ENCODE measurements around the gene WDR70. TPM values are rescaled to one million over a fixed set of nuclear protein-coding genes. Genes with fewer than 3 reads are reported as not detected.
"Not testable (repeated sequence)": the region's sequence is repeated elsewhere in the genome, so short reads cannot be mapped to it uniquely, and the experiment has no call there.

The WDR70 gene
- total and polyA plus RNA-seq, 2 donors (not counting 1 experiment from before 2014, with no cell fraction given): 31.4 to 34.0 TPM

GRCh38 chr5:37412515-37412914, 33.4 kb downstream of the WDR70 start:
- no peak overlapping the region for H3K9ac ChIP-seq (ENCODE audit: insufficient read depth, low read length)
- H3K27ac ChIP-seq (ENCODE audit: insufficient read depth, low read length): no peak overlapping the region
- H3K36me3 ChIP-seq (ENCODE audit: control insufficient read depth, insufficient read depth, low read length): no peaks in the 10 kb centered on the region
- H3K4me1 ChIP-seq (ENCODE audit: control insufficient read depth, extremely low read depth, insufficient read depth, low read length): no peaks in the 10 kb centered on the region
- no peak overlapping the region for H2AFZ ChIP-seq (ENCODE audit: low read length)
- no peak overlapping the region for H3K4me2 ChIP-seq (ENCODE audit: extremely low read depth, insufficient read depth, low read length)
- DNase-seq (ENCODE audit: low read depth in 2 of 2): no peak
- no peaks in the 10 kb centered on the region for H3K79me2 ChIP-seq (ENCODE audit: control insufficient read depth, insufficient read depth, low read length)
- TF ChIP-seq CTCF (conservative IDR thresholded peaks at IDR 0.05 in 1 of 2, IDR thresholded peaks at IDR 0.05 in 1 of 2; ENCODE audit: low read depth in 1 of 2, low read length in 2 of 2) (no peak), EZH2 (IDR thresholded peaks at IDR 0.05; ENCODE audit: low read length, missing control alignments) (no peak)
- no peak overlapping the region for H3K4me3 ChIP-seq (replicated peaks in 1 of 4; ENCODE audit: control extremely low read depth in 1 of 4, insufficient read depth in 1 of 4, low read depth in 3 of 4, low read length in 4 of 4)
- H4K20me1 ChIP-seq (ENCODE audit: control insufficient read depth, extremely low read depth, insufficient read depth, low read length): no peaks in the 10 kb centered on the region
- no peaks in the 10 kb centered on the region for H3K27me3 ChIP-seq (ENCODE audit: control insufficient read depth, insufficient read depth, low read length)
- no peaks in the 10 kb centered on the region for H3K9me3 ChIP-seq (ENCODE audit: control insufficient read depth, insufficient read depth, low read depth, low read length)

- not testable (repeated sequence) for DNase-seq (ENCODE audit: low read depth in 2 of 2); H3K79me2 ChIP-seq (ENCODE audit: control insufficient read depth, insufficient read depth, low read length); H3K36me3 ChIP-seq (ENCODE audit: control insufficient read depth, insufficient read depth, low read length); H4K20me1 ChIP-seq (ENCODE audit: control insufficient read depth, extremely low read depth, insufficient read depth, low read length); H3K4me2 ChIP-seq (ENCODE audit: extremely low read depth, insufficient read depth, low read length); H2AFZ ChIP-seq (ENCODE audit: low read length); H3K27ac ChIP-seq (ENCODE audit: insufficient read depth, low read length); H3K4me1 ChIP-seq (ENCODE audit: control insufficient read depth, extremely low read depth, insufficient read depth, low read length); H3K9ac ChIP-seq (ENCODE audit: insufficient read depth, low read length); H3K4me3 ChIP-seq (replicated peaks in 1 of 4; ENCODE audit: control extremely low read depth in 1 of 4, insufficient read depth in 1 of 4, low read depth in 3 of 4, low read length in 4 of 4); H3K9me3 ChIP-seq (ENCODE audit: control insufficient read depth, insufficient read depth, low read depth, low read length); H3K27me3 ChIP-seq (ENCODE audit: control insufficient read depth, insufficient read depth, low read length)
Observed at GRCh38 chr5:37415456-37415855, 36.3 kb downstream of the WDR70 start.

GRCh38 chr5:37417347-37417746, 38.2 kb downstream of the WDR70 start:
- Histone ChIP-seq H3K9ac (ENCODE audit: insufficient read depth, low read length) (no peak overlapping the region), H3K27ac (ENCODE audit: insufficient read depth, low read length) (no peak overlapping the region), H3K4me2 (ENCODE audit: extremely low read depth, insufficient read depth, low read length) (no peak overlapping the region), H3K79me2 (ENCODE audit: control insufficient read depth, insufficient read depth, low read length) (no peaks in the 10 kb centered on the region), H3K27me3 (ENCODE audit: control insufficient read depth, insufficient read depth, low read length) (no peaks in the 10 kb centered on the region), H3K4me1 (ENCODE audit: control insufficient read depth, extremely low read depth, insufficient read depth, low read length) (no peaks in the 10 kb centered on the region), H3K4me3 (replicated peaks in 1 of 4; ENCODE audit: control extremely low read depth in 1 of 4, insufficient read depth in 1 of 4, low read depth in 3 of 4, low read length in 4 of 4) (no peak overlapping the region), H2AFZ (ENCODE audit: low read length) (no peak overlapping the region), H4K20me1 (ENCODE audit: control insufficient read depth, extremely low read depth, insufficient read depth, low read length) (no peaks in the 10 kb centered on the region), H3K9me3 (ENCODE audit: control insufficient read depth, insufficient read depth, low read depth, low read length) (no peaks in the 10 kb centered on the region), H3K36me3 (ENCODE audit: control insufficient read depth, insufficient read depth, low read length) (no peaks in the 10 kb centered on the region)
- no peak for TF ChIP-seq CTCF (conservative IDR thresholded peaks at IDR 0.05 in 1 of 2, IDR thresholded peaks at IDR 0.05 in 1 of 2; ENCODE audit: low read depth in 1 of 2, low read length in 2 of 2)
- no peak for TF ChIP-seq EZH2 (IDR thresholded peaks at IDR 0.05; ENCODE audit: low read length, missing control alignments)
- no peak for DNase-seq (ENCODE audit: low read depth in 2 of 2)

Data from fibroblast of lung (primary cell).